Upper lobe of left lung (tissue), 6 donors: ENCODE results near the gene KRT82. TPM values are rescaled to one million over a fixed set of nuclear protein-coding genes. Genes with fewer than 3 reads are reported as not detected.

ENCODE experiments used
- ATAC-seq, 2 donors: fragments of 200-7000 bp; cut with Tn5 transposase; one replicate each; pipeline ENCODE4 v1.9.1; 2022; ENCODE audit warnings: mild to moderate bottlenecking in 2 of 2, moderate library complexity in 2 of 2; ENCODE audit not compliant: low FRiP score in 2 of 2
- DNase-seq, 2 donors: peaks; one replicate each; pipeline ENCODE4 v3.0.0-alpha.2; 2019 to 2020
- H3K27ac ChIP-seq, 4 donors: fragments of 200-600 bp; sonication (generic); one replicate each; pipeline ENCODE4 v1.5.1; 2016 to 2019
- H3K27me3 ChIP-seq, 4 donors: fragments of 200-600 bp; sonication (generic); one replicate each; pipeline ENCODE4 v1.5.1; 2017 to 2019
- H3K36me3 ChIP-seq, 4 donors: fragments of 200-600 bp; sonication (generic); one replicate each; pipeline ENCODE4 v1.5.1; 2016 to 2019
- H3K4me1 ChIP-seq, 4 donors: fragments of 200-600 bp; sonication (generic); one replicate each; pipeline ENCODE4 v1.5.1; 2018 to 2019
- H3K4me3 ChIP-seq, 4 donors: fragments of 200-600 bp; sonication (generic); one replicate each; pipeline ENCODE4 v1.5.1; 2017 to 2019; ENCODE audit warnings: mild to moderate bottlenecking in 2 of 4, moderate library complexity in 1 of 4
- H3K9me3 ChIP-seq, 4 donors: fragments of 200-600 bp; sonication (generic); one replicate each; pipeline ENCODE4 v1.5.1; 2018 to 2019
- EP300 ChIP-seq, 4 donors: sonication (generic); formaldehyde crosslinking; IDR thresholded peaks; one replicate each; pipeline ENCODE4 v1.5.1; 2017; ENCODE audit warnings: antibody characterized with exemption in 4 of 4, control low read depth in 2 of 4
- POLR2A ChIP-seq, 4 donors: fragments of 450-650 bp; IDR thresholded peaks; one replicate each; pipeline ENCODE4 v1.5.1; 2016 to 2017; ENCODE audit warnings: antibody characterized with exemption in 4 of 4, mild to moderate bottlenecking in 2 of 4
- POLR2AphosphoS5 ChIP-seq, 2 donors: sonication (generic); formaldehyde crosslinking; IDR thresholded peaks; one replicate each; pipeline ENCODE4 v1.5.1; 2017; ENCODE audit warnings: antibody characterized with exemption in 2 of 2
- WGBS, 2 donors: methylation state at CpG; one replicate each; pipeline ENCODE4 v1.1.5; 2017 to 2018; 5-methylcytosine and 5-hydroxymethylcytosine counted together
- total RNA-seq, 6 donors: library from RNA; depleted of rRNA in 4 of 6; stranded (reverse); fragments of >200 nt in 4 of 6; gene quantifications; one replicate each; pipeline versions ENCODE4 v1.1.0 to v1.2.1, GENCODE V29; 2016 to 2021
- TF ChIP-seq, protein P1 (sequence below), 6 experiments: fragments of 450-650 bp in 4 of 6; fragments of 200-600 bp in 2 of 6; sonication (generic) in 2 of 6; IDR thresholded peaks; one replicate each; pipeline ENCODE4 v1.5.1; 2016 to 2019; ENCODE audit warnings: antibody characterized with exemption in 6 of 6
- donor health status: DM: no; HTN: no; CAD: no; lungs with moderate emphysema.
- donor health status: DM: no; HTN: yes; CAD: no; lungs with severe emphysema.

The KRT82 gene
- total RNA-seq, 6 donors from 2014 or later = not detected

DNA sequence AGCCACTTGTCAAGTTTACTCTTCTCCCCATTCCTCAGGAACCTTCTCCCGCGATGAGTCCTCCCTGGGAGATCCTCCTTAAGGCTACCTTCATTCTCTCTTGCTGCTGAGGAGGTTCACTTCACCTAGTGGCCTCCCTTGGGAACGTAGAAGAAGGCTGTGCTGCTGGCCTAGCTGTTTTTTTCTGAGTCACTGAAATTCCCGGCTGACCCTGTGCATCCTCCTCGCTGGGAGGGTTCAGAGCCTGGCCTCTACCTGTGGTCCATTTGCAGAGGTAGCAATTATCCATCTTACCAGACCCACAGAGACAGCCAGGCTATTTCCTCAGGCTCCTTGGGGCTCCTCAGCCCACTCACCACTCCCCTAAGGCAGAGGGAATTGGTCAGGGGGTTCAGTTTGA, 4.6 kb downstream of the KRT82 start:
- no peak overlapping the region for H3K4me3 ChIP-seq
- no peaks in the 10 kb centered on the region for H3K36me3 ChIP-seq
- 59 to 79% methylated on average over 5 of the region's 5 CpGs for WGBS, 2 donors
- H3K27ac ChIP-seq = no peak overlapping the region
- H3K4me1 ChIP-seq = no peaks in the 10 kb centered on the region
- TF ChIP-seq, protein P1, sequence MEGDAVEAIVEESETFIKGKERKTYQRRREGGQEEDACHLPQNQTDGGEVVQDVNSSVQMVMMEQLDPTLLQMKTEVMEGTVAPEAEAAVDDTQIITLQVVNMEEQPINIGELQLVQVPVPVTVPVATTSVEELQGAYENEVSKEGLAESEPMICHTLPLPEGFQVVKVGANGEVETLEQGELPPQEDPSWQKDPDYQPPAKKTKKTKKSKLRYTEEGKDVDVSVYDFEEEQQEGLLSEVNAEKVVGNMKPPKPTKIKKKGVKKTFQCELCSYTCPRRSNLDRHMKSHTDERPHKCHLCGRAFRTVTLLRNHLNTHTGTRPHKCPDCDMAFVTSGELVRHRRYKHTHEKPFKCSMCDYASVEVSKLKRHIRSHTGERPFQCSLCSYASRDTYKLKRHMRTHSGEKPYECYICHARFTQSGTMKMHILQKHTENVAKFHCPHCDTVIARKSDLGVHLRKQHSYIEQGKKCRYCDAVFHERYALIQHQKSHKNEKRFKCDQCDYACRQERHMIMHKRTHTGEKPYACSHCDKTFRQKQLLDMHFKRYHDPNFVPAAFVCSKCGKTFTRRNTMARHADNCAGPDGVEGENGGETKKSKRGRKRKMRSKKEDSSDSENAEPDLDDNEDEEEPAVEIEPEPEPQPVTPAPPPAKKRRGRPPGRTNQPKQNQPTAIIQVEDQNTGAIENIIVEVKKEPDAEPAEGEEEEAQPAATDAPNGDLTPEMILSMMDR (IDR thresholded peaks at IDR 0.05) = no peak
- TF ChIP-seq POLR2AphosphoS5 (IDR thresholded peaks at IDR 0.05) = no peak
- no peak for TF ChIP-seq EP300 (IDR thresholded peaks at IDR 0.05)
- no peak for TF ChIP-seq POLR2A (IDR thresholded peaks at IDR 0.05)
- H3K9me3 ChIP-seq = no peaks in the 10 kb centered on the region
- ATAC-seq = no peak
- DNase-seq = no peak
- H3K27me3 ChIP-seq = no peaks in the 10 kb centered on the region

DNA sequence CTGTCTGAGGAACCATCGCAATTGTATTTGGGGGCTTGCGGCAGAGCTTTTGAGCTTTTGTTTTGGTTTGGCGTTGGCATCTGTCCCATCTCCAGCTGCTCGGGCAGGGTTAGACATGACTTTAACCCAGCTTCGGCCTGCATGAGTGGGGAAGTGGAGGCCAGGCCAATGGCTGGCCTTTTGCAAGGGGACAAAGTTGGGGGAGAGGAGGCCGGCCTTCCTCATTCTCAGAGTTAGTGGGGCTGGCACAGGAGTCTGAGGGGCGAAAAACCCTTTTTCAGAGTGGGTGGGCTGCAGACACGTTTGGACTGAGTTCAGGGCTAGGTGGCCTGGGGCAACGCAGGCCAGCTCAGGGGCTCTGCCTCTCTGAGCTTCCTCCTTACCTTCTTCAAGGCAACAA, 5.2 kb downstream of the KRT82 start:
- WGBS, 2 donors = 83 to 89% methylated on average over 9 of the region's 9 CpGs
- TF ChIP-seq, protein P1 (IDR thresholded peaks at IDR 0.05) = no peak
- TF ChIP-seq POLR2AphosphoS5 (IDR thresholded peaks at IDR 0.05) = no peak
- TF ChIP-seq EP300 (IDR thresholded peaks at IDR 0.05) = no peak
- TF ChIP-seq POLR2A (IDR thresholded peaks at IDR 0.05) = no peak
- H3K27ac ChIP-seq = no peak overlapping the region
- no peaks in the 10 kb centered on the region for H3K27me3 ChIP-seq
- H3K36me3 ChIP-seq = no peaks in the 10 kb centered on the region
- DNase-seq = no peak
- H3K4me3 ChIP-seq = no peak overlapping the region
- H3K9me3 ChIP-seq = no peaks in the 10 kb centered on the region
- no peak for ATAC-seq
- no peaks in the 10 kb centered on the region for H3K4me1 ChIP-seq

DNA sequence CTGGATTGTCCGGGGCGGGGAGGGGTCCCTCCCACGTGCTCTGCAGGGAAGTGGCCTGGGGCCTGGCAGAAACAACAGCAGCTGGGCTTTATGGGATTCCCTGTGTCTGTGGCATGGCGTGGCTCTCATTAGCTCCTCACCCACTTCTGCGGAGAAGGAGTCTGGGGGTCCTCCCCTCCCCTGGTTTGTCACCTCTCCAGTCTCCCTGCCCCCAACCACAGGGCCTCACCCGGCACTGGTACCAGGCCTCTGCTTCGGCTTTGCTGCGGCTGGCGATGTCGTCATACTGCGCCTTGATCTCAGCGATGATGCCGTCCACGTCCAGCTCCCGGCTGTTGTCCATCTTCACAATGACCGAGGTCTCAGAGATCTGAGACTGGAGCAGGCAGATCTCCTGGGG, 6.4 kb downstream of the KRT82 start:
- TF ChIP-seq EP300 (IDR thresholded peaks at IDR 0.05) (no peak), POLR2AphosphoS5 (IDR thresholded peaks at IDR 0.05) (no peak), POLR2A (IDR thresholded peaks at IDR 0.05) (no peak)
- TF ChIP-seq, protein P1 (IDR thresholded peaks at IDR 0.05) = no peak
- WGBS, 2 donors = 92 to 93% methylated on average over 11 to 16 of the region's 16 CpGs
- no peak for ATAC-seq
- Histone ChIP-seq H3K27ac (no peak overlapping the region), H3K9me3 (no peaks in the 10 kb centered on the region), H3K27me3 (no peaks in the 10 kb centered on the region), H3K4me1 (no peaks in the 10 kb centered on the region), H3K36me3 (no peaks in the 10 kb centered on the region), H3K4me3 (no peak overlapping the region)
- peak in 1 of 2 donors; percentile 38 for DNase-seq

DNA sequence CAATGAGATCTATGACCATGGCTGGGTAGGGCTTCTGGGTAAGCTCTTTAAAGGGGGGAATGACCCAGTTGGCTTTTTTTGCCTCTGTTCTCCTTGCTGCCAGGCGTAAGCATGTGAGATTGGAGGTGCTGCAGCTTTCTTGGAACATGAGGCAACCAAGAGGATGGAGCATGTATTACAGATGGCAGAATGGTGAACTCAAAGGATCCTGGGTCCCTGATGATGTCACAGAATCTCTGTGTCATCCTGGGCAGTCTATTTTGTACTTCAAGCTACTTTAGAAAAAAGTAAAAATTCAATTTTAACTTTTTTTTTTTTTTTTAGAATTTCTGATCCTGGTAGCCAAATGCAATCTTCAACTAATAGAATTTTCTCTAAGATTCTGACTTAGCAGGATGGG, 8.0 kb downstream of the KRT82 start:
- H3K27me3 ChIP-seq = no peaks in the 10 kb centered on the region
- H3K36me3 ChIP-seq = no peaks in the 10 kb centered on the region
- H3K9me3 ChIP-seq = no peaks in the 10 kb centered on the region
- no peaks in the 10 kb centered on the region for H3K4me1 ChIP-seq
- WGBS, 2 donors = 76 to 91% methylated on average over 1 of the region's 1 CpG
- TF ChIP-seq, protein P1 (IDR thresholded peaks at IDR 0.05) = no peak
- no peak for TF ChIP-seq POLR2A (IDR thresholded peaks at IDR 0.05)
- TF ChIP-seq POLR2AphosphoS5 (IDR thresholded peaks at IDR 0.05) = no peak
- no peak for TF ChIP-seq EP300 (IDR thresholded peaks at IDR 0.05)
- ATAC-seq = no peak
- no peak overlapping the region for H3K4me3 ChIP-seq
- DNase-seq = no peak
- no peak overlapping the region for H3K27ac ChIP-seq

DNA sequence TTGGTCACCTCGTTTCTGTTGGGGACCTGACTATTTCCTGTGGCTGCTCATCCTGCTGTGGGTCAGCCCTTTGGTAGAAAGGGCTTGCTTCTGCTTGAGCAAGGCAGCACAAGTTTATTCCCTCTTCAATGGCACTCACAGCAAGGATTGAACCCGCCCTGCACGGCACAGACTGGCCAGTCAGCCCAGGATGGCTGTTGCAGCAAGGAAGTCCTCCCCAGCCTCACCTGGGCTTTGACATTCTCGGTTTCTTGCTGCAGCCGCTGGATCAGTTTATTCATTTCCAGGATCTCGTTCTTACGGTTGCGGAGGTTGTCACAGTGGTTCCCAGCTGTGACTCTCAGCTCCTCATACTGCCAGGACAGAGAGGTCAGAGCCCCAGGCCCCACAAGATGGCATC, 9.5 kb downstream of the KRT82 start:
- H3K4me3 ChIP-seq = no peak overlapping the region

More for the DNA sequence above, 9.5 kb downstream of the KRT82 start:
- WGBS, 2 donors = 79 to 80% methylated on average over 8 of the region's 8 CpGs
- Histone ChIP-seq H3K36me3 (no peaks in the 10 kb centered on the region), H3K9me3 (no peaks in the 10 kb centered on the region), H3K4me1 (no peaks in the 10 kb centered on the region), H3K27ac (no peak overlapping the region), H3K27me3 (no peaks in the 10 kb centered on the region)
- ATAC-seq (no peak), DNase-seq (no peak)
- TF ChIP-seq POLR2AphosphoS5 (IDR thresholded peaks at IDR 0.05) (no peak), EP300 (IDR thresholded peaks at IDR 0.05) (no peak), POLR2A (IDR thresholded peaks at IDR 0.05) (no peak)
- TF ChIP-seq, protein P1 (IDR thresholded peaks at IDR 0.05) = no peak
